ENCODE measurements around the gene LIMK2.

Gene LIMK2

DNA sequence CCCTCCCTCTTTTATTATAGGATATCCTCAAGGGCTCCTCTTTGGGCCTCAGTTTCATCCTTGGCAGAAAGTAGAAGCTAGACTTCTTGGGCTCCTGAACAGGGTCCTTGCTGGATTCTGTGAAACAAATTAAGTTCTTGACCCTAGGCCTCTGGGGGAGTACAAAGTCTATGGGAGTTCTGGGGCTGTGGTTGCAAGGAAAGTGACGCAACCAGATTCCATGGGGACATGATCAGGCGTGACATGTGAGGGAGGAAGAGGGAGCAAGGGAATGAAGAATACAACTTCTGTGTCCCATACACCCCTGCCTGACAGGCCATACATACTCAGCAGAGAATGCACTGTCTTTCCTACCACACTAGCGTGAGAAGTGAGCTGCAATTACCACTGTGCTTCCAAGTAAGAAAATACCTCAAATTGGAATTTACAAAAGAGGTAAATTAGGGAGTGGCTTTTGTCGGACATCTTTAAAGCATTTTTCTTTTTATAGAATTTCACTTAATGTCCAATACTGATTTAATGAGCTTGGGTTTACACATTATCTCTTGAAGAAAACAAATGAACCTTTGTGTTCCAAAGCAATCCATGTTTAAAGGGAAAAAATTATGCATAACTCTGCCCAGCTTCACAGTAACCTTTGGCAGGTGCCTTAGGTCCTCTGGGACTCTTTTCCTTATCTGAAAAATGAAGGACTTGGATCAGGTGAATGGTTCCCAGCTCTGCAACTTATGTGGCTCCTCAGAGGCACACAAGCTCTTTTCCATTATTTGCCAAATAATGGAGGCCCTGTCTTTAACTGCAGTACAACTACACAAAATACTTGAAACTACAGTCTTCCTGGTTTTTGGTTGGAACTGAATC lies 38.9 kb downstream of the LIMK2 start:
- no peak for TF ChIP-seq CTCF (IDR thresholded peaks at IDR 0.05; ENCODE audit: low read depth, low read length)
- DNase-seq (ENCODE audit: low read depth in 2 of 2), result no peak
- no peak overlapping the region for H3K4me3 ChIP-seq (replicated peaks in 1 of 2; ENCODE audit: low read depth in 2 of 2, low read length in 2 of 2)

- DNase-seq (ENCODE audit: low read depth in 2 of 2), result no peak
- H3K4me3 ChIP-seq (replicated peaks in 1 of 2; ENCODE audit: low read depth in 2 of 2, low read length in 2 of 2), result no peak overlapping the region
- no peak for TF ChIP-seq CTCF (IDR thresholded peaks at IDR 0.05; ENCODE audit: low read depth, low read length)
Measured at GRCh38 chr22:31253949-31254348, 41.9 kb downstream of the LIMK2 start.

GRCh38 chr22:31259798-31260473 lies 47.8 kb downstream of the LIMK2 start:
- DNase-seq (ENCODE audit: low read depth in 2 of 2), result no peak
- no peak for TF ChIP-seq CTCF (IDR thresholded peaks at IDR 0.05; ENCODE audit: low read depth, low read length)
- no peak overlapping the region for H3K4me3 ChIP-seq (replicated peaks in 1 of 2; ENCODE audit: low read depth in 2 of 2, low read length in 2 of 2)

GRCh38 chr22:31260474-31260856 lies 48.4 kb downstream of the LIMK2 start:
- no peak overlapping the region for H3K4me3 ChIP-seq (replicated peaks in 1 of 2; ENCODE audit: low read depth in 2 of 2, low read length in 2 of 2)
- TF ChIP-seq CTCF (IDR thresholded peaks at IDR 0.05; ENCODE audit: low read depth, low read length), result no peak
- no peak for DNase-seq (ENCODE audit: low read depth in 2 of 2)

DNA sequence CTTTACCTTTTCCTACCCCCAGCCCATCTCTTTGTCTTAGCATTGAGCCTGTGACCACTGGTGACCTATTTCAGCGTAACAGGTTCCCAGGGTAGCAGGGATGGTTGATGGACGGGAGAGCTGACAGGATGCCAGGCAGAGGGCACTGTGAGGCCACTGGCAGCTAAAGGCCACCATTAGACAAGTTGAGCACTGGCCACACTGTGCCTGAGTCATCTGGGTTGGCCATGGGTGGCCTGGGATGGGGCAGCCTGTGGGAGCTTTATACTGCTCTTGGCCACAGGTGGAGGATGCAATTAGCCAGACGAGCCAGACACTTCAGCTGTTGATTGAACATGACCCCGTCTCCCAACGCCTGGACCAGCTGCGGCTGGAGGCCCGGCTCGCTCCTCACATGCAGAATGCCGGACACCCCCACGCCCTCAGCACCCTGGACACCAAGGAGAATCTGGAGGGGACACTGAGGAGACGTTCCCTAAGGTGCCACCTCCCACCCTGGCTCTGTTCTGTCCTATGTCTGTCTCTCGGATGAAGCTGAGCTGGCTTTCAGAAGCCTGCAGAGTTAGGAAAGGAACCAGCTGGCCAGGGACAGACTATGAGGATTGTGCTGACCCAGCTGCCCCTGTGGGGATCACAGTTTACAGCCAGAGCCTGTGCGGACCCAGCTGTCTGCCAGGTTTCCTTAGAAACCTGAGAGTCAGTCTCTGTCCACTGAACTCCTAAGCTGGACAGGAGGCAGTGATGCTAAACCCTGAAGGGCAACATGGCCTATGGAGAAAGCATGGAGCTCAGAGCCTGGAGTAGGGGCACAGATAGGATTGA lies 50.4 kb downstream of the LIMK2 start:
- TF ChIP-seq CTCF (IDR thresholded peaks at IDR 0.05; ENCODE audit: low read depth, low read length), result no peak
- no peak for DNase-seq (ENCODE audit: low read depth in 2 of 2)
- H3K4me3 ChIP-seq (replicated peaks in 1 of 2; ENCODE audit: low read depth in 2 of 2, low read length in 2 of 2), result no peak overlapping the region

- no peak for DNase-seq (ENCODE audit: low read depth in 2 of 2)
- no peak overlapping the region for H3K4me3 ChIP-seq (replicated peaks in 1 of 2; ENCODE audit: low read depth in 2 of 2, low read length in 2 of 2)
- TF ChIP-seq CTCF (IDR thresholded peaks at IDR 0.05; ENCODE audit: low read depth, low read length), result no peak
Measured at GRCh38 chr22:31263896-31264640, 52.0 kb downstream of the LIMK2 start.
